GM12874 (cell line): ENCODE results near the gene ADARB2.

ENCODE experiments used
- CTCF ChIP-seq: IDR thresholded peaks from 2 replicates; pipeline ENCODE4 v1.5.1; 2011; ENCODE audit warnings: low read depth, mild to moderate bottlenecking, control low read depth, low read length, moderate library complexity; ENCODE audit not compliant: insufficient read depth

Gene ADARB2

GRCh38 chr10:1268831-1269230 is 468.5 kb downstream of the ADARB2 start:
- no peak for TF ChIP-seq CTCF

GRCh38 chr10:1267568-1267967 is 469.8 kb downstream of the ADARB2 start:
- TF ChIP-seq CTCF = no peak

DNA sequence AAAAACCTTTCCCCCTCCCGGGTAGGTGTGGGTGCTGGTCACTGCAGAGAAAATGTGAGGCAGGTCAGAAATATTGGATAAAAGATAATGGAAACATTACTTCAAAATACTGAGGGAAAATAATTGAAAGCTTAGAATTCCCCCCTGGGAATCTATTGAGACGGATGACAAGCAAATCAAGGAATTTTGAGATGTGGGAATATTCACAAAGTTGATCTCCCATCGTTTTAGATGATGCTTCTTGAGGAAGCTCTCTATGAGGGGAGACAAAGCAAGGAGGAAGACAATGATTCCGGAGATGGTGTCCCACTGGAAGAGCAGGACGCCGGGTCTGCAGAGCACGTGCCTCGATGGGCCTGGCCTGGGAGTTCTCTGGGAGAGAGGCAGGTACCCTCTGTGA is 470.2 kb downstream of the ADARB2 start:
- no peak for TF ChIP-seq CTCF

DNA sequence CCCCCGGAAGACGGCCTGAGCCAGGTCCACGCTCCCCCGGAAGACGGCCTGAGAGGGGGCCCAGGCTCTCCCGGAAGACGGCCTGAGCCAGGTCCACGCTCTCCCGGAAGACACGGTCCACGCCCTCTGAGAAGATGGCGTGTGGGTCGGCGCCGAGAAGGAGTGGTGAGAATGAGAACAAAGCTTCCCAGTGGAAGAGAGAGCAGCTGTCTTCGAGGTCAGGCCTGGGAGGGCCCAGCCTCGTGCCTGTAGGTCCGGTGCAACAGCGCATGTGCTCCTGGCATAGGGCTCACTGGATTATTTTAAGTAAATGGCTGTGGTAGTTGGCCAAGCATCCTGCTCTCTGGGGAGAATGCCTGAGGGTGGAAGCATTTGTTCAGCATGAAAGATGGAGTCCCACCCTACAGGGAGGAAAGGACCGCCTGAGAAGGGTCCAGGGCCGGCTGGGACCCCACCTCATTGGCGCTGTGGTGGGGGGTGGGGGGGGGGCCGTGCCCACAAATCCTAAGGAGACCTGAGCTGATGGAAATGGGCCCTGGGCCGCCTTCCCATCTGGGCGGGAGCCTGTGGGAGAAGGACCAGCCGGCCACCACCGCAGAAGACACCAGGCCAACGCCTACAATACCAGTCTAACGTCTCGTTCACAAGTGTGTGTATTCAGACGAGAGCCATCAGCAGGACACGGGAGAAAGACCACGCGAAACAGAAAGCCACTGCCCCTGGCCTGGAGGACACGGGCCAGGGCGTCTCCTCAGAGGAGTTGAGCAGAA is 471.1 kb downstream of the ADARB2 start:
- no peak for TF ChIP-seq CTCF

GRCh38 chr10:1264001-1264400 is 473.3 kb downstream of the ADARB2 start:
- no peak for TF ChIP-seq CTCF

DNA sequence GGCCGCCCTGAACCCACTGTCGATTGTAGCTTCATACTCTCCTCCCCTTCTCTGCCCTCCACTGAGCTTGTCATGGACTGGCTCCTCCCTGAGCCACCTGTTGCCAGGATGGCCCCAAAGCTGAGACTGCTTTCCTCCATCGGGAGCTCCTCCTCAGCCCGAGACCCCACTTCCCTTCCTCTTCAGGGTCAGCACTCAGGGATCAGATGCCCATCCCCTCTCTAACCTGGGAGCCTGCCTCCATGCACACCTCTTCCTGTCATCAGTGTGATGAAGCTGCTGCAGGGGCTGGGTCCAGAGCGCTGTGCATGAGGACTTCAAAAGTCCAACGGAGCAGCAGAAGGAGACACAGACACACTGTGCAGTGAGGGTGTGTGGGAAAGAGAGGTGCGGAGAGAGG is 480.1 kb downstream of the ADARB2 start:
- no peak for TF ChIP-seq CTCF

GRCh38 chr10:1256432-1256725 is 480.9 kb downstream of the ADARB2 start:
- TF ChIP-seq CTCF = no peak
